ENCODE results near the gene RNF151.
A peak's percentile ranks its signal among the peaks of the same experiment; 100 is the strongest.
"Not testable (repeated sequence)": the region's sequence is repeated elsewhere in the genome, so short reads cannot be mapped to it uniquely, and the experiment has no call there.

Gene RNF151

DNA sequence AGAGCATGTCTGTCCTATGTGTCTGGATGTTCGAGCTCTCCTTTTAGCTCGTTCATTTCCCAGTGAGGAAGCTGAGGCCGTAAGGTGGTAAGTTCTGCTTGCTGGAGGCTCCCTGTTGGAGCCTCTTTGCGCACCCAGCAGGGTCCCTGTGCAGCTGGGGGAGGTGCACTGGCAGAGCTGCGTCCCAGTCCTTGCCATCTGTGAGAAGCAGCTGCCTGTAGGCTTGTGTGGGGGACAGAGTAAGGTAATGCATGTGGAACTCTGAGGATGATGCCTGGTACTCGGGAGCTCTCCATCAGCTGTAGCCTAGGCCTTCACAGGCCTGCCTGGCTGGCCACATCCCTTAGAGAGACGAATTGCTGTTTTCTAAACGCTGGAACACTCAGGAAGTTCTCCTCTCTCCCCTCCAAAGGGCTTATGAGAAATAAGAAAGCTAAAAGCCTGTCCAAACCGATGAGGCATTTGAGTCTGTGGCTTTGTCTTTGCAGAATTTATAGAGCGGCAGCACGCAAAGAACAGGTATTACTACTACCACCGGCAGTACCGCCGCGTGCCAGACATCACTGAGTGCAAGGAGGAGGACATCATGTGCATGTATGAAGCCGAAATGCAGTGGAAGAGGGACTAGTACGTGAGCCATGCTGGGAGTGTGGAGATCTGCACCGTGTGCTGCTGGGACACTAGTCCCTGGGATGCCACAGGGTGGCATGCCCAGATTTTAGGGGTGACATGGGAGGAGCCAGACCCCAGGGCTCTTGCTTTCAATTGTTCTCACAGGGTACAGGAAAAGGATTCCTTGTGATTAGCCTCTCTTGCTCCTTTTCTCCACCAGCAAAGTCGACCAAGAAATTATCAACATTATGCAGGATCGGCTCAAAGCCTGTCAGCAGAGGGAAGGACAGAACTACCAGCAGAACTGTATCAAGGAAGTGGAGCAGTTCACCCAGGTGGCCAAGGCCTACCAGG, 5.7 kb upstream of the RNF151 start:
- DNase-seq: no peak

DNA sequence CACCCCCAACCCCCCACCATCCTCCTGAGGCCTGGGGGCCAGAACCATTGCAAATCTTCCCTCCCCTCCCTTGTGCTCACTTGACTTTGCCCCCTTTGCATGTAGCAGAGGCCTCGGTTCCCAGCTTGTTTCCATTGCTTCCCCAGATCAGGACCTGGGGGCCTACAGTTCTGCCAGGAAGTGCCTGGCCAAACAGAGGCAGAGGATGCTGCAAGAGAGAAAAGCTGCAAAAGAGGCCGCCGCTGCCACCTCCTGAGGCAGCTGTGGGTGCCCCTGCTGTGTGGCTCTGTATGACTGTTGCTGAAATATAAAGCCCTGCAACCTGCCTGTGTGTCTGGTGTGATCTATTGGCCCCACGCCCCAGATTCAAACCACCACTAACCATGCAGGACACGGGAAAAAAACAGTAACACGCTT, 5.0 kb upstream of the RNF151 start:
- no peak for DNase-seq

DNA sequence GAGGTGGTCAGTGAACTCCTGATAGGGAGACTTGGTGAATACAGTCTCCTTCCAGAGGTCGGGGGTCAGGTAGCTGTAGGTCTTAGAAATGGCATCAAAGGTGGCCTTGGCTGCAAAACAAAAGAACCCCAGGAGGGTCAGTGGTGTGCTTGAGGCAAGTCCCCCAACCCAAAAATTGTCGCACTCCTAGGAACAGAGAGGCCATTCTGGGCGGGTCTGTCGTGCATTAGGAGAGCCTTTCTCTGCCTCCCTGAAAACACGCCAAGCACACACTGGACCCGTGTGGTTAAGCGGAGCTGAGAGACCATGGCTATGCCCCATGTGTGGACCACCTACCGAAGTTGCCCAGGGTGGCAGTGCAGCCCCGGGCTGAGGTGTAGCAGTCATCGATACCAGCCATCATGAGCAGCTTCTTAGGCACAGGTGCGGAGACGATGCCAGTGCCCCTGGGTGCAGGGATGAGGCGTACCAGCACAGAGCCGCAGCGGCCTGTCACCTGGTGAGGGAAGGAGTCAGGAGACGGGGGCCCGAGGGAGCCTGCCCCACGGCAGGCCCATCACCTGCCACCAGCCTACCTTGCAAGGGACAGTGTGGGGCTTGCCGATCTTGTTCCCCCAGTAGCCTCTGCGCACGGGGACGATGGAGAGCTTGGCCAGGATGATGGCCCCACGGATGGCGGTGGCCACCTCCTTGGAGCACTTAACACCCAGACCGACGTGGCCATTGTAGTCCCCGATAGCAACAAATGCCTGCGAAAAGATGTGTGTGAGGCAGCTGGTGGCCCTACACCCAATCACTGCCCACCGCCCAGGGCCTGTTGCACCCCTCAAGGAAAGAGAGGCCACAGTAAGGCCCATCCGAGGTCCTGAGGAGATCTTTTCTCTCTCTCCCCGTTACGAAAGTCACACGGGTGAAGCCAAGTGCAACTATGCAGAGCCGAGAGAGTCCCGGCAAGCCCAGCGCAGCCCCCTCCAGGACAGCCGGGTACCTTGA, 4.2 kb upstream of the RNF151 start:
- DNase-seq: not testable (repeated sequence)

DNA sequence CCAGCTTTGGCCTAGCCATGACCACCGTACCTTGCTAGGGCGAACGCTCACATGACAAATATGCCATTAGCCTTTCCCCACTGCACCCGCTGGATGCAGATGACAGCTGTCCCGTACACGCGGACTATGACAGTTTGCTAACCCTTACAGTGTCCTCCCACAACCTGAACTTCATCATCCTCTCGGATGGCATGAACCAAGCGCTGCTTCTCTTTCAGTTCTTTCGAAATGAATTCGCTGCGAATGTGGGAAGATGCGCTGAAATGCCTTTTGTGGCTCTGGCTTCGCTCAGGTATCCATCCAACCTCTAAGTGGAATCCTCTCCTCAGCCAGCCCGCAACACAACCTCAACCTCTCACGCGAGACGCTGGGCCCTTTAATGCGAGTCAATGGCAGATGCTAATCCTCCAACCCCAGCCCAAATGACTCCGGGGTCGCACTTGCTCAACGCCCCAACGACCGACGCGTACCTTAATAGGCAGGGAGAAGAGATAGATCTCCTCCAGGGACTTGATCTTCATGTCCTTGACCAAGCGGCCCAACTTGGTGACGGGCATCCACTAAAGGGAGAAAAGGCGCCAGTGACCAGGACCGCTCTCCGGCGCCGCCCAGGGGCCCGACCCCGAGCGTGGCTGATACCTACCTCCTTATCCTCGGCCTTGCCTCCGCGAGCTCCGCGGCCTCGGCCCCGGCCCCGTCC, 2.7 kb upstream of the RNF151 start:
- DNase-seq: no peak

DNA sequence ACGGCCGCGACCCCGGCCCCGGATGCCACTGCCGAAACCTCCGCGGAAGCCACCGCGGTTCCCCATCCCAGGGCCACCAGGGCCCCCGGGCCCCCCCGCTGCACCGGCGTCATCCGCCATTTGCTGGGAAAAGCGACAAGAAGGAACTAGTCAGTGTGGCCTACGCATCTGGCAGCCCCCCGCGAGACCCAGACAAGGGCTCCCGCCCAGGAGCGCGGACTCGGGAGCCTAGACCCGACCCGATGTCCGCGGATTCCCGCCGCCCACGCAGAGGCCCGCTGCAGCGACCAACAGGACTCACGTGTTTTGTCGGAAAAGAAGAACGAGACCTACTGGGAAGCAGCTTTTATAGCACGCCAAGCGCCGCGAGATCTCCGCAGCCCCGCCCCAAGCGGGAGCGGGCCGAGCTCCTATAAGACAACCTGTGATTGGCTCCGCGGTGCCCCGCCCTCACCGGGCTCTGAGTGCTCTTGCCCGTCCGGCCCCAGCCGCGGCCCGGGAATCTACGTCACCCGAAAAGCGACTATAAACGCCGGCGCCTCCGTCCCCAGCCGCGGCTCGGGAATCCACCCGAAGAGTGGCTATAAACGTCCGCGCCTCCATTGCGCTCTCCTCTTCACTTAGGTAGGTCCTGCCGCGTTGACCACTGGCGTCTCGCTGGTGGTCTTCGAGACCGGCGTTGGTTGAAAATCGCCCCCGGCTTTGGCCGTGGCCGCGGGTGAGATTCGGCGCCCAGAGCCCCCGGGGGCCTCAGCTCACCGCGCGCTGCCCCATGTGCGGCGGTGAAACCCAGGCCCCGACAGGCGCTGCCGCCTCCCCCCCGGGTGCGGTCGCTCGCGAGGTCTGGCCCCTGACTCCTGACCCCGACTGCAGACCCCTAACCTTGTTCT, 1.9 kb upstream of the RNF151 start, which contains the start of gene RPS2:
Gene RPS2 (minus strand): TSS at position 321 of the 890 bp plus-strand sequence. CDS start 201 bp downstream, at position 120.
- DNase-seq: peak; percentile 84

DNA sequence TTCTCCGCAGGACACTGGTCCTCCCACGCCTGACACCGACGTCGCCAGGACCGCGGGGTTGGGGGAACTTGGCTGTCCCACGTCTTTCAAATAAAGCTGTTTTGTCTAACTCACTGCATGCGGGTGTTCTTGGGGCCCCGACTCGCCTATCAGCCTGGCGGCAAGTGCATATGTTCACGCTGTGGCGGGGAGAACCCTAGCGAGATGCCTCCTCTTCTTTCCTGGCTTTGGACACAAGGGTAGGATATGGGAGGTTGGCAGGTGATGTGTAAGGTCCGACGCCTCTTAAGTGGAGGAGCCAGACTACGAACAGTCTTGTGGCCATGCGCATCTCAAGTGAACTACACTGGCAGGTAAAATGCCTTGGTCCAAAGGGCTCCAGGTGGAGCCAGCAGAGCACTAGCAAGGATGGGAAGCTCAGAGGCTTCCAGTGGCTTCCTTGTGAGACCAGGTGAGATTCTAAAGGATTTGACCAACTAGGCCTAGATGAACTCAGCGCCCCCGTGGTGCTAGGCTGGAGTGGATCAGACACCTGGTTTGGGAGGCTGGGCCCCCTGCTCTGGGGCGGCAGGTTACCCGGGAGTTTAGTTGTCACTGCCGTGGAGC, 1.2 kb upstream of the RNF151 start:
- DNase-seq: no peak

DNA sequence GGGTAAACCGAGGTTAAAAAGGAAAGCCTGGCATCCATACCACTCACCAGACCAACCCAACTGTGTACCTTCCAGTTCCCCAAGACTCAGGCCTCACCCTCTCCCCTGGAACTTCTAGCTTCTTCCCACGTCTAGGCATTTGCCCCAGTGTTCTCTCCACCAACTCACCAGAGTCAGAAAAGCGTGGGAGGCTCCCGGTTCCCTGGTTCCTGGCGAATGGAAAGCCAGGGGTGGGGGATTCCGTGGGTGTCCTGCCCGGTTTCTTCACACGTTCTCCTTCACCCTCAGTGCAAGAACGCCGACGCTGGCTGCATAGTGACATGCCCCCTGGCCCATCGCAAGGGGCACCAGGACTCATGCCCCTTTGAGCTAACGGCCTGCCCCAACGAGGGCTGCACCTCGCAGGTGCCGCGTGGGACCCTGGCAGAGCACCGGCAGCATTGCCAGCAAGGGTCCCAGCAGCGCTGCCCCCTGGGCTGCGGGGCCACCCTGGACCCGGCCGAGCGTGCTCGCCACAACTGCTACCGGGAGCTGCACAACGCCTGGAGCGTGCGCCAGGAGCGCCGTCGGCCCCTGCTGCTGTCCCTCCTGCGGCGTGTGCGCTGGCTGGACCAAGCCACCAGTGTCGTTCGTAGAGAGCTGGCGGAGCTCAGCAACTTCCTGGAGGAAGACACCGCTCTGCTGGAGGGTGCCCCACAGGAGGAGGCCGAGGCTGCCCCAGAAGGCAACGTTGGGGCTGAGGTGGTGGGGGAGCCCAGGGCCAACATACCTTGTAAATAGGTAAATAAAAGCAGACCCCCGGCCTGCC, 1.7 kb downstream of the RNF151 start:
- DNase-seq: no peak

DNA sequence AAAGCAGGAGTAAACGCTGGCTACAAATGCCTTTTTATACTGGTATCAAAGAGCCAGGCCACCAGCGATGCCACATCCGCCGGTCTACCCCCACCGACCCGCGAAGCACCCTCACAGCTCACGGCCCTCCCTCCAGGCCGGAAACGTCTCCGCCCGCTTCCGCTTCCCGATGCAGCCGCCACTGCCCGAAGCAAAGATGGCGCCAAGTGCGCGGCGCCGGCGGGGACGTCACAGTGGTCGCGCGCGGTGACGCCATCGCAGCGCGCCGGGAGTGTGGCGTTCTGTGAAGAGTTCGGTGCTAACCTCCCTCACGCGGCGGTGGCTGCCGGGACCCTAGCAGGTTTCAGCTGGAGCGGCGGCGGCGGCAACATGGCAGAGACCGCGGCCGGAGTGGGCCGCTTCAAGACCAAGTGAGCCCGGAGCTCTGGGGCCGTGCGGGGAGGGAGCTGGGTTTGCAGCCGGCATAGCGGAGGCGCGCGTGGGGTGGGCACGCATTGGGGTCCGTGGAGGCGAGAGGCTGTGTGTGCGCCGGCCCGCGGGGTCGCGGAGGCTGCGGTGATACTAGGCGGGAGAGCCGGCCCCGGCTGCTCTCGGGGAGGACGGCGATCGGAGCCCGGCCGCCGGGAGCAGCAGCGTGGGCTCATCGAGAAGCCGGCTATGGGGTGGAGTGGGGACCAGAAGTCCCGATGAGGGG, 5.3 kb downstream of the RNF151 start, which contains the start of gene TBL3:
Gene TBL3 (plus strand): TSS at position 258 of the 694 bp plus-strand sequence. CDS start 112 bp downstream, at position 370.
- DNase-seq: peak; percentile 70

DNA sequence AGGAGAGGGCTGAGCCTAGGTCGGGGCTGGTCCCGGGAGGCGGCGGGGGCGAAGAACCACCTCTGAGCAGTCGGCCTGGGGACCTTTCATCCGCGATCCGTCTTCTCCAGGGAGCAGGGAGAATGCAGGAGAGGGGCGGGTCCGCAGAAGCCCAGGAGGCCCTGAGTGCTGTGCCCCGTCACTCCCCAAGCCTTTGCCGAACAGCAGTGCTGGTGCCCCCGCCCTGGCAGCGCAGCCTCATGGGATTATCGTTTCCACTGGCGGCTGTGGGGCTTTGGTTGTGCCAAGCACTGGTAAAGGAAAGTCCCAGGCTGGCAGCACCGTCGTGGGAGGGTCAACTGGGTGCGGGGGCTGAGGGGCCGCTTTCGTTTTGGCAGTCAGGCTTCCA, 5.8 kb downstream of the RNF151 start:
- no peak for DNase-seq

DNA sequence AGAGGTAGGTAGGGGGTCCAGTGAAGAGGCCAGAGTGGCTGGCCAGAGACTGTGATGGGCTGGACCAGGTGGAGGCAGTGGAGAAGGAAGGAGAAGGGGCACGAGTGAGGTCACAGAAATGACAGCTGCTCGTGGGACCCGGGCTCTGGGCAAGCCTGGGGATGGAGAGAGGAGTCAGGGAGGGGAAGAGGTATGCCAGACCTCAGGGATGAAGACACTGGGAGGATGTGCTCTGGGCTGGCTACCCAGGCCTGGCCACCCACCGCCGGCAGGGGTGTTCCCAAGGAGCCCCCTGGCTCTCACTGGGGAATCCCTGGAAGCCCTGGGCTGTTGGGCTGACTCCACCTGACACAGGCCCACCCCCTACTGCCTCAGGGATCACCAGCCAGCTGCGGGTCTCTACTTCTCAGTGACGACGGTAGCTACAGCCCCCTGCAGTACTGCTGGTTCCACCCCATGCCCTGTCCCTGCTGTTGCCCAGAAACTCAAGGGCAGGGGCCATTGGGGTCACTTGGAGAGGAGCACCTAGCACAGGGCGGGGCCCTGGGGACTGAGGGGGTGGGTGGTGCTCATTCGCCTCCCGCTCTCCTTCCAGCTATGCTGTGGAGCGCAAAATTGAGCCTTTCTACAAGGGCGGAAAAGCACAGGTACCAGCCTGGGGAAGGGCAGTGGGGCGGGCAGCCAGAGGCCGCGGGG, 7.0 kb downstream of the RNF151 start:
- no peak for DNase-seq

DNA sequence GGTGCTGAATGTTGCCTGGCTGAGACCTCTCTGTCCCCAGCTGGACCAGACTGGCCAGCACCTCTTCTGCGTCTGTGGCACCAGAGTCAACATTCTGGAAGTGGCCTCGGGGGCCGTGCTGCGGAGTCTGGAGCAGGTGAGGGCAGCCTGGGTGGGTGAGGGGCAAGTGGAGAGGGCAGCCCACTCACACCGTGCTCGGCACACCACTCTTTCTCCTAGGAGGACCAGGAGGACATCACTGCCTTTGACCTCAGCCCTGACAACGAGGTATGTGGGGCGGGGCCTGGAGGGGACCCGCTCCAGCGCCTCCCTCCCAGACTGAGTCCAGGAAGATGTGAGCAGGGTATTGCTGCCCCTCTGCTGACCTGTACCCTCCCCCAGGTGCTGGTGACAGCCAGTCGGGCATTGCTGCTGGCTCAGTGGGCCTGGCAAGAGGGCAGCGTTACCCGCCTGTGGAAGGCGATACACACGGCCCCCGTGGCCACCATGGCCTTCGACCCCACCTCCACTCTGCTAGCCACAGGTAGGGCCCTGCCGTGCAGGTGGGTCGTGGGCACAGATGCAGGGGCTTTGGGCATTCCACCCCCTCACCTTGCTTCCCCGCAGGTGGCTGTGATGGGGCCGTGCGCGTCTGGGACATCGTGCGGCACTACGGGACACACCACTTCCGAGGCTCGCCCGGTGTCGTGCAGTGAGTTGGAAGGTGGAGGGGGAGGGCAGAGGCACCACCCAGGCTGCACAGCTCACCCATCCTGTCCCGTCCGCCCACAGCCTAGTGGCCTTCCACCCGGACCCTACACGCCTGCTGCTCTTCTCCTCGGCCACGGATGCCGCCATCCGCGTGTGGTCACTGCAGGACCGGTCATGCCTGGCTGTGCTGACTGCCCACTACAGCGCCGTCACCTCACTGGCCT, 7.8 kb downstream of the RNF151 start:
- DNase-seq: no peak

DNA sequence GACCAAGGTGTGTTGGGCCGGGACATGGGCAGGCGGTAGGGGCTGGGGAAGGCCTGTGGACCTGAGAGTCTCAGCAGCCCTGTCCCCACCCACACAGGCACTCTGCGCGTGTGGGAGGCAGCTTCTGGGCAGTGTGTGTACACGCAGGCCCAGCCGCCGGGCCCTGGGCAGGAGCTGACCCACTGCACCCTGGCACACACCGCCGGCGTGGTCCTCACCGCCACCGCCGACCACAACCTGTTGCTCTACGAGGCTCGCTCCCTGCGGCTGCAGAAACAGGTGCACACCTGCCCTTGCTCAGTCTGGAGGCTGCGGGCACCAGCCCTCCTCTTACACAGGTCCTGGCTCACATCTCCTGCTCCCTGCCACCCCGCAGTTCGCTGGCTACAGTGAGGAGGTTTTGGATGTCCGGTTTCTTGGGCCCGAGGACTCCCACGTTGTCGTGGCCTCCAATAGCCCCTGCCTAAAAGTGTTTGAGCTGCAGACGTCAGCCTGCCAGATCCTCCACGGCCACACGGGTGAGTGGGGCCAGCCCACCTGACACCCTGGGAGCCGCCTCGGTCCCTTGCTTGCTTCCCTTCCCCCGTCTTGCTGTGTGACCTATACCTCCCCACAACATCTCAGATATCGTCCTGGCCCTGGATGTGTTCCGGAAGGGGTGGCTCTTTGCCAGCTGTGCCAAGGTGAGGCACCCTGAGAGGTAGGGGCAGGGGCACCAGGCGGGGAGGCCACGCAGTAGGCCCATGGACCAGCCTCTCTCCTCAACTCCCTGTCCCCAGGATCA, 9.0 kb downstream of the RNF151 start:
- no peak for DNase-seq

DNA sequence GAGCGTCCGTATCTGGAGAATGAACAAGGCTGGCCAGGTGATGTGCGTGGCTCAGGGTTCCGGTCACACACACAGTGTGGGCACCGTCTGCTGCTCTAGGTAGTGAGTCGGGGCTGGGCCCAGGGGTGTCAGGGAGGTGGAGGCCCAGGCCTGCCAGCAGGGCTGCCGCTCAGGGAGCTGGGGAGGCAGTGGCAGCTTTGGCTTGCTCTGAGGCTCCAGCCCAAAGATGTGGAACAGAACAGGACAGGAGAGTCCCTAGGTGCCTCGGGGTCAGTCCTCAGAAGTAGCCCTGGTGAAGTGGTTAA, 9.5 kb downstream of the RNF151 start:
- DNase-seq: no peak

DNA sequence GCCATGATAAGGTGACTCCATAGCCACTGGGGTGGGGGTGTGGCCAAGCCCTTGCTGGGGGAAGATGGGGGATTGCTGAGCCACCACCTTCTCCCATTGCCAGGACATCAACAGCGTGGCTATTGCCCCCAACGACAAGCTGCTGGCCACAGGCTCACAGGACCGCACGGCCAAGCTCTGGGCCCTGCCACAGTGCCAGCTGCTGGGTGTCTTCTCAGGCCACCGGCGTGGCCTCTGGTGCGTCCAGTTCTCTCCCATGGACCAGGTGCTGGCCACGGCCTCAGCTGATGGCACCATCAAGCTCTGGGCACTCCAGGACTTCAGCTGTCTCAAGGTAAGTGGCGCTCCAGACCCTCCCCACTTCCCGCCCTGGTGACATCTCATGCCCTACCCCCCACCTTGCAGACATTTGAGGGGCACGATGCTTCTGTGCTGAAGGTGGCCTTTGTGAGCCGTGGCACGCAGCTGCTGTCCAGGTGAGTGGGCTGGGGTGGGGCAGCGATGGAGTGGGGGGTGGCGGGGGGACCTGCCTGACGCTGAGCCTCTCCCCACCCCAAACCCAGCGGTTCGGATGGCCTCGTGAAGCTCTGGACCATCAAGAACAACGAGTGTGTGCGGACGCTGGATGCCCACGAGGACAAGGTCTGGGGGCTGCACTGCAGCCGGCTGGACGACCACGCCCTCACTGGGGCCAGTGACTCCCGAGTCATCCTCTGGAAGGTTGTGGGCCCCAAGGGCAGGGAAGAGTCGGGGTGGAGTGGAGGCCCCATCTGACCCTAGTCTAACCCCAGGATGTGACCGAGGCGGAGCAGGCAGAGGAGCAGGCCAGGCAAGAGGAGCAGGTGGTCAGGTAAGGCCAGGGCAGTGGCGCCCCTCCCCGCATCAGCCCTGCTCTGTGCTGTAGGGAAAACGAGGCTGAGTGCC, 10.6 kb downstream of the RNF151 start:
- DNase-seq: no peak

DNA sequence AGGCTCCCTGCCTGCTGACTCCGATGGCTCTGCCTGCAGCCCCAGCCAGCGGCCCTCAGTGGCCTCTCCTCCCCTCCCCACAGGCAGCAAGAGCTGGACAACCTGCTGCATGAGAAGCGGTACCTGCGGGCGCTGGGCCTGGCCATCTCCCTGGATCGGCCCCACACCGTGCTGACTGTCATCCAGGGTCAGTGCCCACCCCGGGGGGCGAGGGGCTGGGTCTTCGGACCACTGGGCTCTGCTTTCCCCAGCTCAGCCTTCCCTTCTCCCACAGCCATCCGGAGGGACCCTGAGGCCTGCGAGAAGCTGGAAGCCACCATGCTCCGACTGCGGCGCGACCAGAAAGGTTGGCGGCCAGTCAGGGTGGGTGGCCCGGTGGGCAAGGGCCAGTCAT, 11.2 kb downstream of the RNF151 start:
- DNase-seq: no peak
